Panc1 (cell line): ENCODE measurements around the gene HNRNPUL1. TPM values are rescaled to one million over a fixed set of nuclear protein-coding genes. Genes with fewer than 3 reads are reported as not detected.

Experiments used
- ATAC-seq: fragments of 200-7000 bp; cut with Tn5 transposase; 2 replicates; pipeline ENCODE4 v1.9.1; 2020; ENCODE audit warnings: mild to moderate bottlenecking, moderate library complexity
- BruUV-seq: library from RNA; stranded (reverse); fragments of 400-500 nt; replicated peaks from 2 replicates; lab custom pipeline; 2021; lab: Mats Ljungman, UMichigan
- CTCF ChIA-PET: fragments of 300-600 bp; sonication (Branson Sonifier 250); formaldehyde crosslinking; loops from one replicate; lab custom pipeline; 2022; ENCODE audit warnings: antibody characterized with exemption; lab: Charles Lee
- POLR2A ChIA-PET: fragments of 300-600 bp; sonication (Branson Sonifier 250); formaldehyde crosslinking; loops from one replicate; lab custom pipeline; 2022; ENCODE audit warnings: antibody characterized with exemption; lab: Charles Lee
- DNase-seq: peaks from one replicate; pipeline ENCODE4 v3.0.0-alpha.2; 2010; ENCODE audit warnings: low read depth, low spot score
- H3K27ac ChIP-seq: 2 replicates; pipeline ENCODE4 v1.5.1; 2011; ENCODE audit warnings: mild to moderate bottlenecking, low read length, inconsistent platforms
- H3K27me3 ChIP-seq: fragments of 200-500 bp; sonication (Bioruptor generic); 2 replicates; pipeline ENCODE4 v1.6.0; 2014; ENCODE audit warnings: low read length, inconsistent platforms; ENCODE audit not compliant: control insufficient read depth, insufficient read depth
- H3K36me3 ChIP-seq: fragments of 200-500 bp; sonication (Bioruptor generic); 2 replicates; pipeline ENCODE4 v1.5.1; 2014; ENCODE audit warnings: inconsistent platforms, mild to moderate bottlenecking, low read length, moderate library complexity; ENCODE audit not compliant: control insufficient read depth, insufficient read depth
- H3K4me1 ChIP-seq: 2 replicates; pipeline ENCODE4 v1.5.1; 2011; ENCODE audit warnings: inconsistent platforms, mild to moderate bottlenecking, low read length, moderate library complexity; ENCODE audit not compliant: control insufficient read depth, insufficient read depth
- H3K4me3 ChIP-seq, 2 experiments: 2 replicates each; pipeline ENCODE4 v1.5.1; 2011 to 2012; ENCODE audit warnings: low read depth in 2 of 2, low read length in 2 of 2, mild to moderate bottlenecking in 2 of 2, inconsistent platforms in 1 of 2, moderate library complexity in 1 of 2
- H3K9me3 ChIP-seq: fragments of 200-500 bp; sonication (Bioruptor generic); 2 replicates; pipeline ENCODE4 v1.5.1; 2014; ENCODE audit warnings: low read depth, mild to moderate bottlenecking, inconsistent platforms, low read length, moderate library complexity; ENCODE audit not compliant: control insufficient read depth, insufficient read depth
- POLR2AphosphoS5 ChIP-seq: IDR thresholded peaks from 2 replicates; pipeline ENCODE4 v1.6.1; 2012; ENCODE audit warnings: mild to moderate bottlenecking, low read depth, low read length, moderate library complexity
- SIN3A ChIP-seq: IDR thresholded peaks from 2 replicates; pipeline ENCODE4 v1.6.1; 2012; ENCODE audit warnings: low read depth, mild to moderate bottlenecking, low read length, moderate library complexity, borderline replicate concordance; ENCODE audit not compliant: insufficient read depth
- TCF7L2 ChIP-seq: IDR thresholded peaks from 2 replicates; pipeline ENCODE4 v1.6.1; 2011; ENCODE audit warnings: mild to moderate bottlenecking, low read depth, low read length, inconsistent platforms
- in situ Hi-C: cut with HindIII; loops from 2 replicates; pipeline ENCODE4 v1.10.0; 2016; ENCODE audit warnings: low sequenced_read_pairs, low pct_unique_long_range_greater_than_20kb
- intact Hi-C: fragments of 100-400 bp; cut with micrococcal nuclease; formaldehyde crosslinking; loops from one replicate; pipeline ENCODE4 v1.10.0; 2022; ENCODE audit not compliant: unreplicated experiment
- total RNA-seq: library from RNA; stranded (reverse); gene quantifications from one replicate; pipeline ENCODE4 v1.2.1, GENCODE V29; 2021; ENCODE audit not compliant: unreplicated experiment
- TF ChIP-seq, protein P1 (sequence below), 2 experiments: IDR thresholded peaks; 2 replicates each; pipeline ENCODE4 v1.6.1; 2011 to 2012; ENCODE audit warnings: low read depth in 2 of 2, control low read depth in 1 of 2, low read length in 1 of 2, mild to moderate bottlenecking in 1 of 2, moderate library complexity in 1 of 2; ENCODE audit not compliant: insufficient read depth in 1 of 2
- TF ChIP-seq, protein P2 (sequence below): fragments of 450-650 bp; IDR thresholded peaks from 2 replicates; pipeline ENCODE4 v1.5.1; 2017; ENCODE audit warnings: mild to moderate bottlenecking

The HNRNPUL1 gene
- total RNA-seq, 1 experiment from 2014 or later, result 183 TPM

- no peaks in the 10 kb centered on the region for H3K27me3 ChIP-seq
- no peak for ATAC-seq
- H3K27ac ChIP-seq, result no peak overlapping the region
- TF ChIP-seq POLR2AphosphoS5, result 0 out of 2 replicates have a peak, but pooled peaks have one; percentile 33
- TF ChIP-seq, protein P1, sequence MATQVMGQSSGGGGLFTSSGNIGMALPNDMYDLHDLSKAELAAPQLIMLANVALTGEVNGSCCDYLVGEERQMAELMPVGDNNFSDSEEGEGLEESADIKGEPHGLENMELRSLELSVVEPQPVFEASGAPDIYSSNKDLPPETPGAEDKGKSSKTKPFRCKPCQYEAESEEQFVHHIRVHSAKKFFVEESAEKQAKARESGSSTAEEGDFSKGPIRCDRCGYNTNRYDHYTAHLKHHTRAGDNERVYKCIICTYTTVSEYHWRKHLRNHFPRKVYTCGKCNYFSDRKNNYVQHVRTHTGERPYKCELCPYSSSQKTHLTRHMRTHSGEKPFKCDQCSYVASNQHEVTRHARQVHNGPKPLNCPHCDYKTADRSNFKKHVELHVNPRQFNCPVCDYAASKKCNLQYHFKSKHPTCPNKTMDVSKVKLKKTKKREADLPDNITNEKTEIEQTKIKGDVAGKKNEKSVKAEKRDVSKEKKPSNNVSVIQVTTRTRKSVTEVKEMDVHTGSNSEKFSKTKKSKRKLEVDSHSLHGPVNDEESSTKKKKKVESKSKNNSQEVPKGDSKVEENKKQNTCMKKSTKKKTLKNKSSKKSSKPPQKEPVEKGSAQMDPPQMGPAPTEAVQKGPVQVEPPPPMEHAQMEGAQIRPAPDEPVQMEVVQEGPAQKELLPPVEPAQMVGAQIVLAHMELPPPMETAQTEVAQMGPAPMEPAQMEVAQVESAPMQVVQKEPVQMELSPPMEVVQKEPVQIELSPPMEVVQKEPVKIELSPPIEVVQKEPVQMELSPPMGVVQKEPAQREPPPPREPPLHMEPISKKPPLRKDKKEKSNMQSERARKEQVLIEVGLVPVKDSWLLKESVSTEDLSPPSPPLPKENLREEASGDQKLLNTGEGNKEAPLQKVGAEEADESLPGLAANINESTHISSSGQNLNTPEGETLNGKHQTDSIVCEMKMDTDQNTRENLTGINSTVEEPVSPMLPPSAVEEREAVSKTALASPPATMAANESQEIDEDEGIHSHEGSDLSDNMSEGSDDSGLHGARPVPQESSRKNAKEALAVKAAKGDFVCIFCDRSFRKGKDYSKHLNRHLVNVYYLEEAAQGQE (IDR thresholded peaks at IDR 0.05; ENCODE audit: insufficient read depth in 1 of 2, low read depth in 2 of 2, low read length in 1 of 2), result no peak
- no peak for TF ChIP-seq TCF7L2
- TF ChIP-seq, protein P2, sequence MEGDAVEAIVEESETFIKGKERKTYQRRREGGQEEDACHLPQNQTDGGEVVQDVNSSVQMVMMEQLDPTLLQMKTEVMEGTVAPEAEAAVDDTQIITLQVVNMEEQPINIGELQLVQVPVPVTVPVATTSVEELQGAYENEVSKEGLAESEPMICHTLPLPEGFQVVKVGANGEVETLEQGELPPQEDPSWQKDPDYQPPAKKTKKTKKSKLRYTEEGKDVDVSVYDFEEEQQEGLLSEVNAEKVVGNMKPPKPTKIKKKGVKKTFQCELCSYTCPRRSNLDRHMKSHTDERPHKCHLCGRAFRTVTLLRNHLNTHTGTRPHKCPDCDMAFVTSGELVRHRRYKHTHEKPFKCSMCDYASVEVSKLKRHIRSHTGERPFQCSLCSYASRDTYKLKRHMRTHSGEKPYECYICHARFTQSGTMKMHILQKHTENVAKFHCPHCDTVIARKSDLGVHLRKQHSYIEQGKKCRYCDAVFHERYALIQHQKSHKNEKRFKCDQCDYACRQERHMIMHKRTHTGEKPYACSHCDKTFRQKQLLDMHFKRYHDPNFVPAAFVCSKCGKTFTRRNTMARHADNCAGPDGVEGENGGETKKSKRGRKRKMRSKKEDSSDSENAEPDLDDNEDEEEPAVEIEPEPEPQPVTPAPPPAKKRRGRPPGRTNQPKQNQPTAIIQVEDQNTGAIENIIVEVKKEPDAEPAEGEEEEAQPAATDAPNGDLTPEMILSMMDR, result no peak
- no peak overlapping the region for H3K4me3 ChIP-seq
- in situ Hi-C loops, result no loop called here
- no peak for DNase-seq
- intact Hi-C loops, result no loop called here
- H3K36me3 ChIP-seq, result no peaks in the 10 kb centered on the region
- CTCF ChIA-PET, result no interaction called here
- BruUV-seq, result no TSS peak
- POLR2A ChIA-PET, result no interaction called here
- H3K9me3 ChIP-seq, result no peaks in the 10 kb centered on the region
- H3K4me1 ChIP-seq, result no peaks in the 10 kb centered on the region
Observed at GRCh38 chr19:41239961-41240574, 24.1 kb upstream of the HNRNPUL1 start.

GRCh38 chr19:41241859-41242258, 22.3 kb upstream of the HNRNPUL1 start:
- no peak for ATAC-seq
- in situ Hi-C loops (no loop called here), intact Hi-C loops (no loop called here)
- Histone ChIP-seq H3K4me1 (no peaks in the 10 kb centered on the region), H3K27me3 (no peaks in the 10 kb centered on the region), H3K27ac (no peak overlapping the region), H3K36me3 (no peaks in the 10 kb centered on the region), H3K9me3 (no peaks in the 10 kb centered on the region), H3K4me3 (no peak overlapping the region)
- ChIA-PET CTCF (no interaction called here), POLR2A (no interaction called here)
- DNase-seq, result no peak
- TF ChIP-seq, protein P2, result no peak
- TF ChIP-seq SIN3A (no peak), TCF7L2 (no peak), POLR2AphosphoS5 (no peak)
- TF ChIP-seq, protein P1 (IDR thresholded peaks at IDR 0.05; ENCODE audit: insufficient read depth in 1 of 2, low read depth in 2 of 2, low read length in 1 of 2), result no peak
- TSS peak; percentile 58 for BruUV-seq
